Measurements from ENCODE around the gene CPT1B.

Gene CPT1B

GRCh38 chr22:50577697-50577986 lies 585 bp downstream of the CPT1B start:
- TF ChIP-seq CTCF (IDR thresholded peaks at IDR 0.05; ENCODE audit: low read depth, low read length) = no peak
- DNase-seq (ENCODE audit: extremely low read depth, low read depth) = no peak

DNA sequence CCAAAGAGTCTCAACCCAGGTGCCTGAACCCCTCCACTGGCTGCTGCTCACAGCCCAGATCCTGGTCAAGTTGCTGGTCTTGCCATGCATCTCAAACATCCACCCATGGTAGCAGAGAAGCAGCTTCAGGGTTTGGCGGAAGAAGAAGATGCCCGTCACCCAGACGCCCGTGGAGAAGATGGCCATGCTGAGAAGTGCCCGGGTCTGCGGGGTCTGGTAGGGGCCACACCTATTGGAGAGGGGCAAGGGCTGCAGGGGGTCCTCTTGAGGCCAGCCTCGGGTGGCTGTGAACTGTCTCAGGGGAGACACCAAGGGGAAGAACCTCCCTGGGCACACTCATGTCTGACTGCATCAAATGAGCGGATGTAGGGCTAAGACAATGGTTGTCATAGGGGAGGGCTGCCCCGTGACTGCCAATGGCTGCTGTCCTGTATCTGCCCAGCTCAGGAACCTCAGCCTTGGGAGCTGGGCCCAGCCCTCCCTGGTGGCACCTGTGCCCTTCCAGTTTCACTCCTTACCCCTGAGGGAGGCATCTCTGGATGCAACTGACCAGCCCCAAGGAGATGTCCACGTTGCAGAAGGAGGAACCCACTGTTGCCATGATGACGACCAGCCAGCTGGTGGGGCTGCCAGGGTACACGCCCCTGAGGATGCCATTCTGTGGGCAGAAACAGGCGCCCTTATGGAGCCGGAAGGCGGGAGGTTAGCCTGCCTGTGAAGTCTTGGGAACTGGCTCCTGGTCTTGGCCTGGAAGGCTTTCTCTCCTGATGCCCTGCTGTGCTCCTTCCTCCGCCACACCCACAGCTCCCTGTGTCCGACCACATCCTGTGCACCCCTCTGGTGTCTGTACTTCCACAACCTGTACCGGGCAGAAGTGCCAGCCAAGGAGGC lies 1.2 kb downstream of the CPT1B start:
- DNase-seq (ENCODE audit: extremely low read depth, low read depth) = no peak
- no peak for TF ChIP-seq CTCF (IDR thresholded peaks at IDR 0.05; ENCODE audit: low read depth, low read length)

DNA sequence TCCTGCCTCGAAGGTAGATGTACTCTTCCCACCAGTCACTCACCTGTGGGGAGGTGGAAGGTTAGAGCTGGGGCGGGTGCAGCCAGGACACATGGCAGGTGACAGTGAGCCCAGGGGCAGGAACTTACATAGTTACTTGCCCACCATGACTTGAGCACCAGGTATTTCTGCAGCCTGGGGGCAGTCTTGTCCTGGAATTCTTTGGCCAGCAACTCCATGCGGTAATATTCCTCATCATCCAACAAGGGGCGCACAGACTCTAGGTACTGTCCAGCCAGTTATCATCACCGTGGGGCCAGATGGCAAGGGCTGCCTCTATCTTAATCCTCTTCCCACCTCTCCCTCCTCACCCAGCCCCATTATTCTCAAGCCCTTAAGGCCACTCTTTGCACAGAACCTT lies 2.2 kb downstream of the CPT1B start:
- no peak; the same call in 1 of the 2 replicates for TF ChIP-seq CTCF (IDR thresholded peaks at IDR 0.05; ENCODE audit: low read depth, low read length)
- DNase-seq (ENCODE audit: extremely low read depth, low read depth) = no peak

DNA sequence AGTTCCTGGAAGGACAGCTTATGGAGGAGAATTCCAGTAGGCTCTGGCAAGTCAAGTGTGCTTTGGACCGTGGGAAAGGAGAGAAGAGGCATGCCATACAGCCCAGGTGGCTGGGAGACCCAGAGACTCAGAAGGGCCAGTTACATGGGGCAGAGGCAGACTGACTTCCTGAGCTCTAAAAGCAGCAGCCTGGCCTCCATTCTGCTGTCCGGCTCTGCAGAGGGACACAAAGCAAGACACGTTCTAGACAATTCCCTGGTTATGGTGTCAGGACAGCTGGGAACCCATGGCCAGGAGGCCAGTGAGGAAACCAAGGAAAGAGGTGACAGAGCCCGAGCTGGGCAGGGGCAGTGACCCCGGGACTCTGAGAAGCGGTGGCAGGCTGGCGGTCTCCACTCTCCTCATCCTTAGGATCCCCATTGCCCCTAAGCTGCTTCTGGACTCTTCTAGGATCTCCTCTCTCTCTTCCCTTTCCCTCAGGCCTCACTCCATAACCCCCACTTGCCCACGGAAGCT lies 2.7 kb downstream of the CPT1B start:
- no peak for TF ChIP-seq CTCF (IDR thresholded peaks at IDR 0.05; ENCODE audit: low read depth, low read length)
- DNase-seq (ENCODE audit: extremely low read depth, low read depth) = no peak

DNA sequence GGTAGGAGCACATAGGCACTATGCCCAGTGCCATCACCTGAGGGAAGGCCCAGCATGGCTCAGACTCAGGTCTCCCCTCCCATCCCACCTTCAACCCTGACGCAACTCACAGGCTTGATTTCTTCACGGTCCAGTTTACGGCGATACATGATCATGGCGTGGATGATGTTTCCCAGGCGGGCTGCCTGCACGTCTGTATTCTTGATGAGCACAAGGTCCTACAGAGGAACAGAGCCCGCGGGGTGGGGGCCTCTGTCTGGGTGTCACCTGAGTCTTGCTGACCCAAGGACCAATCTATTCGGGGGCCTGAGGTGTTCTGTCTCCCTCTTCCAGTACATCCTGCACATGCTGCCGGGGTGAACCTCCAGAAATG lies 3.9 kb downstream of the CPT1B start:
- no peak for DNase-seq (ENCODE audit: extremely low read depth, low read depth)
- TF ChIP-seq CTCF (IDR thresholded peaks at IDR 0.05; ENCODE audit: low read depth, low read length) = no peak

GRCh38 chr22:50573491-50574382 lies 4.5 kb downstream of the CPT1B start:
- no peak for TF ChIP-seq CTCF (IDR thresholded peaks at IDR 0.05; ENCODE audit: low read depth, low read length)
- no peak for DNase-seq (ENCODE audit: extremely low read depth, low read depth)

GRCh38 chr22:50572965-50573364 lies 5.3 kb downstream of the CPT1B start:
- no peak for DNase-seq (ENCODE audit: extremely low read depth, low read depth)
- no peak for TF ChIP-seq CTCF (IDR thresholded peaks at IDR 0.05; ENCODE audit: low read depth, low read length)

Measured in AG09319 (cell line).